Left lung (tissue), 10 donors: Measurements from ENCODE around the gene ETV5. TPM values are rescaled to one million over a fixed set of nuclear protein-coding genes. Genes with fewer than 3 reads are reported as not detected.

Source experiments
- ATAC-seq: fragments of 200-7000 bp; cut with Tn5 transposase; one replicate; pipeline ENCODE4 v1.9.1; 2020; ENCODE audit warnings: moderate library complexity
- DNase-seq, 4 donors: peaks; one replicate each; pipeline ENCODE4 v3.0.0-alpha.2; 2013 to 2020
- H3K27ac ChIP-seq, 2 donors: fragments of 200-600 bp; sonication (generic) in 1 of 2; one replicate each; pipeline versions ENCODE4 v1.5.0 to v1.8.0; 2020 to 2021
- H3K27me3 ChIP-seq, 2 donors: fragments of 200-600 bp; sonication (generic) in 1 of 2; one replicate each; pipeline versions ENCODE4 v1.5.0 to v1.8.0; 2020 to 2021
- H3K36me3 ChIP-seq, 2 donors: fragments of 200-600 bp; sonication (generic) in 1 of 2; one replicate each; pipeline versions ENCODE4 v1.5.0 to v1.8.0; 2020 to 2021
- H3K4me1 ChIP-seq, 2 donors: fragments of 200-600 bp; one replicate each; pipeline ENCODE4 v1.8.0; 2021
- H3K4me3 ChIP-seq, 2 donors: fragments of 200-600 bp; sonication (generic) in 1 of 2; one replicate each; pipeline versions ENCODE4 v1.5.0 to v1.8.0; 2020 to 2021; ENCODE audit warnings: mild to moderate bottlenecking in 1 of 2
- H3K9me3 ChIP-seq, 2 donors: fragments of 200-600 bp; sonication (generic) in 1 of 2; one replicate each; pipeline versions ENCODE4 v1.5.0 to v1.8.0; 2020 to 2021
- intact Hi-C, 2 donors: fragments of 100-400 bp; cut with DNase I; formaldehyde crosslinking; loops; one replicate each; pipeline versions ENCODE4 v1.11.2 to v1.14.2; 2022
- polyA plus RNA-seq, 6 donors: library from polyadenylated mRNA; unstranded; fragments of 120-200 nt; gene quantifications; one replicate each; pipeline ENCODE4 v1.2.1, GENCODE V29; 2013; ENCODE audit not compliant: insufficient read length in 6 of 6
- total RNA-seq, 2 donors: library from RNA; stranded (reverse); fragmentation: NEBNext Ultra II Directional; extraction: Animal tissue kit (Norgen Biotek cat#: 25700); gene quantifications; one replicate each; pipeline ENCODE4 v1.2.1, GENCODE V29; 2021
- TF ChIP-seq, protein P1 (sequence below), 2 donors: fragments of 200-600 bp; sonication (generic) in 1 of 2; IDR thresholded peaks; one replicate each; pipeline versions ENCODE4 v1.5.0 to v1.8.0; 2021; ENCODE audit warnings: antibody characterized with exemption in 2 of 2
- donor health status: DM: no; HTN: yes; CAD: no.
- donor health status: DM: no; HTN: no; CAD: no.

The ETV5 gene
- total and polyA plus RNA-seq, 8 donors = 40.7 to 332 (median 266) TPM

DNA sequence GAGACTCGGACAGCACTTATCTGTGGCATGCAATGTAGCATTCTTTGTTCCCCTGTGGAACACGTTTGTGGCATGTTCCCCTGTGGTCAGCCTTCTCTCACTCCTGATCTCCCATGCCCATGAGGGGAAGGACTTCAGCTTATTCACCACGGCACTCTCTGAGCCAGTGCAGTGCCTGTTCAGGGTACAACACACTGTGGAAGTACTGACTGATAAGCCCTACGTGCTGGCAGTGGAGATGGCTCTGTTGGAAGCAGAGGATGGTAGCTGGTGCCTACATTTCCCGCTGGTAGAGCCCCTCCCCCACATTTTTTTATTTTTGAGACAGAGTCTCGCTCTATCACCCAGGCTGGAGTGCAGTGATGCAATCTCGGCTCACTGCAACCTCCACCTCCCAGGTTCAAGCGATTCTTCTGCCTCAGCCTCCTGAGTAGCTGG lies 43.5 kb upstream of the ETV5 start:
- H3K36me3 ChIP-seq = peaks cover 0 to 3% of the 10 kb centered on the region in 2 donors
- H3K27me3 ChIP-seq = no peaks in the 10 kb centered on the region
- H3K27ac ChIP-seq = peak overlapping the region in 1 of 2 donors; percentile 79
- H3K4me1 ChIP-seq = peaks cover 0 to 45% of the 10 kb centered on the region in 2 donors
- ATAC-seq (no peak), DNase-seq (no peak)
- no peaks in the 10 kb centered on the region for H3K9me3 ChIP-seq
- TF ChIP-seq, protein P1, sequence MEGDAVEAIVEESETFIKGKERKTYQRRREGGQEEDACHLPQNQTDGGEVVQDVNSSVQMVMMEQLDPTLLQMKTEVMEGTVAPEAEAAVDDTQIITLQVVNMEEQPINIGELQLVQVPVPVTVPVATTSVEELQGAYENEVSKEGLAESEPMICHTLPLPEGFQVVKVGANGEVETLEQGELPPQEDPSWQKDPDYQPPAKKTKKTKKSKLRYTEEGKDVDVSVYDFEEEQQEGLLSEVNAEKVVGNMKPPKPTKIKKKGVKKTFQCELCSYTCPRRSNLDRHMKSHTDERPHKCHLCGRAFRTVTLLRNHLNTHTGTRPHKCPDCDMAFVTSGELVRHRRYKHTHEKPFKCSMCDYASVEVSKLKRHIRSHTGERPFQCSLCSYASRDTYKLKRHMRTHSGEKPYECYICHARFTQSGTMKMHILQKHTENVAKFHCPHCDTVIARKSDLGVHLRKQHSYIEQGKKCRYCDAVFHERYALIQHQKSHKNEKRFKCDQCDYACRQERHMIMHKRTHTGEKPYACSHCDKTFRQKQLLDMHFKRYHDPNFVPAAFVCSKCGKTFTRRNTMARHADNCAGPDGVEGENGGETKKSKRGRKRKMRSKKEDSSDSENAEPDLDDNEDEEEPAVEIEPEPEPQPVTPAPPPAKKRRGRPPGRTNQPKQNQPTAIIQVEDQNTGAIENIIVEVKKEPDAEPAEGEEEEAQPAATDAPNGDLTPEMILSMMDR (IDR thresholded peaks at IDR 0.05) = no peak
- no peak overlapping the region for H3K4me3 ChIP-seq
- intact Hi-C loops = no loop called here

DNA sequence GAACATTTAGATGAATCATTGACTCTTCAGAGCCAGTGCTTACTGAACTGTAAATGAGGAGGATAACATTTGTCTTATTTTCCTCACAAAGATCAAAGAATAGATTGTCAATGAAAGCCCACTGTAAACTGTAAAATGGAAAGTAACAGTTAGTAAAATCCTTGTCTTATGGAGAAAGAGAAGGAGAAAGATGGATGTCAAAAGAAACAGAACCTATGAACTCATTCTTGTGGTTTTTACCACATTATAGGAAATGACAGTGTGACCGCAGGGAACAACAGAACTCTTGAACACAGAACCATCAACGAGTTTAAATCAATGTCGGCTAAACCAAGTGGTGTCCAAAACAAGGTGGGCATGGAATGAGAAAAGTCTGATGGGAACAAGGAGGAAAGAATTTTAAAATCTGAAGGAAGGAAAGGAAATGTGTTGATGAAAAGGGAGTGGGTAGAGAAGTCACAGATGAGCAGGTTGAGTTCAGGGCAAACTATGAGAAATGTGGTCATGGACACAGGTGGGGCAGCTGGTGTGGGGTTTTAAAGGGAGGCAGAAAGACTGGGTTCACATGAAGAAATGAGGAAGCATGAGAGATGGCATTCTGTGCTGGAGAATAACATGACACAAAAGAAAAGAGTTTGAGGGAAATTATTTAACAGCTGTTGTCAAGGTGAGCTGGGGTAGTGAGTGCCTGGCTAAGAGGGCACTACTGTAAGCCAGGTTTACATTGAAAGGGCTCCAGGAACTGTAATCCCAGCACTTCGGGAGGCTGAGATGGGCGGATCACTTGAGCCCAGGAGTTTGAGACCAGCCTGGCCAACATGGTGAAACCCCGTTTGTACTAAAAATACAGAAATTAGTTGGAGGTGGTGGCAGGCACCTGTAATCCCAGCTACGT lies 42.4 kb upstream of the ETV5 start:
- no peaks in the 10 kb centered on the region for H3K9me3 ChIP-seq

DNA sequence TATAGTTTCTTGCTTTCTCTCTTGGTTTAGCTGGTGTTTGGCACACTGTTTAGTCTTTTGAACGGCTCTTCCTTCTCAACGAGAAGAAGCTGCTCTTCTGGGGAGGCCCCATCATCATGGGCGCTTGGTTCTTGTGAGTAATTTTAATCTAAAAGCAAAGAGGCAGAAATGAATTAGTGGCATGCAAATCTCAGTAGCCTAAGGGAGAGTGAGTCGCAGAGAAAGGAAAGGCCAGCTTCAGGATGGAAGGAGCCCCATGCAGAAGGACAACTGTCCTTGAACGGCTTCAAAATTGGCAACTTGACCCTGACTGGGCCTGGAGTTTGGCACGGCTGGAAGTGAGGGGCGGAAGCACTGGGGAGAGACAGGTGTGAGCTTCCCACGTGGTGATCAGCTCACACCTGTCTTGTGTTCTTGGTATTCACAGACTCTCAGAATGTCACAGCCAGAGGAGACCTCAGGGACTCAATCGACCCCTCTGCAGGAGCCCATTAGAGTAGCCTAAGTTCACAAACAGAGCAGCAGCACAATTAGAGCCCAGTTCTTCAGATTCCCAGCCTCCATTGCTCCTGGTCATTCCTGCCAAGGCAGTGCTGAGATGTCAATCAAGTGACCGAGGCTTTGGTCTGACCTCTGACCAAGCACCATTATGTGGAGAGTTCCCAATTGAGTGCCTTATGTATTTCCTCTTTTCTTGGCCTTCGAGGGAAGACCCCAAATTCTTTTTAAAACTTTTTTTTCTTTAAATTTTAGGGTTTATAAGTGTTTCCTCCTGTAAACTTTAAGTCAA lies 41.3 kb upstream of the ETV5 start:
- no peak for DNase-seq

More for the DNA sequence above, 42.4 kb upstream of the ETV5 start:
- peak; percentile 47 for ATAC-seq
- Histone ChIP-seq H3K27me3 (no peaks in the 10 kb centered on the region), H3K4me3 (no peak overlapping the region), H3K4me1 (peaks cover 0 to 45% of the 10 kb centered on the region in 2 donors), H3K27ac (peak overlapping the region in 1 of 2 donors; percentile 79), H3K36me3 (peaks cover 0 to 3% of the 10 kb centered on the region in 2 donors)
- no peak for DNase-seq
- intact Hi-C loops = no loop called here
- TF ChIP-seq, protein P1 (IDR thresholded peaks at IDR 0.05) = no peak

DNA sequence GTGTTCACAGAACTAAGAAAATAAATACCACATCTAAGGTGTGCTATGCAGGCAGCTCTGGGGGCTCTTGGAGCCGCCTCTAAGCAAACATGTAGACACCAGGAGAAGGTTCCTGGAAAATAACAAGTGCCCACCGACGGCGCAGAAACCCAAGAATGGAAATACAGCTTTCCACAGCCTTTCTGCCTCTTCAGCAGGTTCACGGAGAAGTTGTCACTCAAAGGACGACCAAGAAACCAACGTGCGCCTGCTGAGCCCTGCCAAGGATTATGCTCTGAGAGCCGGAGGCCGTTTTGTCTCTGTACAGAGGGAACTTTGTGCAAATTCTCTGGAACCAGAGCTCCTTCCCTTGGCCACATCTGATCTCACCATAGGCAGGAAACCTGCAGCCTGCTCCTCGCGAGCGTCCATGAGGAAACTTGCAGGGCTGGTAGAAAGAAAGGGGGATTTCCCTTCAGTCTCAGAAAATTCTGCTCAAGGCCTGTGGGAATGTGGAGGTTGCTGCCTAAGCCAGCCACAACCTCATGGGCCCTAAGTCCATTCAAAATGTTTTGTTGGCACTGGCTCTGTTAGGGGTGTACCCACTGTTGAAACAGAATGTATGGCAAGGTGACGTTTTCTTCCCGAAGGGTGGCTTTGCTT lies 40.6 kb upstream of the ETV5 start:
- peaks cover 0 to 3% of the 10 kb centered on the region in 2 donors for H3K36me3 ChIP-seq
- intact Hi-C loops = no loop called here
- no peaks in the 10 kb centered on the region for H3K27me3 ChIP-seq
- H3K9me3 ChIP-seq = no peaks in the 10 kb centered on the region
- DNase-seq (no peak), ATAC-seq (no peak)
- no peak overlapping the region for H3K4me3 ChIP-seq
- TF ChIP-seq, protein P1 (IDR thresholded peaks at IDR 0.05) = no peak
- H3K4me1 ChIP-seq = peaks cover 0 to 45% of the 10 kb centered on the region in 2 donors
- H3K27ac ChIP-seq = no peak overlapping the region

More for the DNA sequence above, 41.3 kb upstream of the ETV5 start:
- Histone ChIP-seq H3K4me1 (peaks cover 0 to 45% of the 10 kb centered on the region in 2 donors), H3K27me3 (no peaks in the 10 kb centered on the region), H3K9me3 (no peaks in the 10 kb centered on the region), H3K4me3 (no peak overlapping the region), H3K27ac (peak overlapping the region in 1 of 2 donors; percentile 79), H3K36me3 (peaks cover 0 to 3% of the 10 kb centered on the region in 2 donors)
- ATAC-seq = peak; percentile 16
- TF ChIP-seq, protein P1 (IDR thresholded peaks at IDR 0.05) = no peak
- intact Hi-C loops = no loop called here
